Cardiac fibroblast (primary cell): ENCODE results near the gene FGF23.

ENCODE experiments used
- DNase-seq, 2 donors: peaks; one replicate each; pipeline versions ENCODE4 v3.0.0 to v3.0.0-alpha.2; 2010; ENCODE audit warnings: low read depth in 2 of 2
- H3K4me3 ChIP-seq, 2 donors: replicated peaks in 1 of 2; 1 replicate in 1 of 2; 2 replicates in 1 of 2; pipeline ENCODE4 v1.5.1; 2011; ENCODE audit warnings: low read depth in 2 of 2, low read length in 2 of 2, mild to moderate bottlenecking in 2 of 2, moderate library complexity in 1 of 2
- CTCF ChIP-seq: IDR thresholded peaks from one replicate; pipeline ENCODE4 v1.5.1; 2011; ENCODE audit warnings: low read depth, mild to moderate bottlenecking, low read length, inconsistent platforms

The FGF23 gene

DNA sequence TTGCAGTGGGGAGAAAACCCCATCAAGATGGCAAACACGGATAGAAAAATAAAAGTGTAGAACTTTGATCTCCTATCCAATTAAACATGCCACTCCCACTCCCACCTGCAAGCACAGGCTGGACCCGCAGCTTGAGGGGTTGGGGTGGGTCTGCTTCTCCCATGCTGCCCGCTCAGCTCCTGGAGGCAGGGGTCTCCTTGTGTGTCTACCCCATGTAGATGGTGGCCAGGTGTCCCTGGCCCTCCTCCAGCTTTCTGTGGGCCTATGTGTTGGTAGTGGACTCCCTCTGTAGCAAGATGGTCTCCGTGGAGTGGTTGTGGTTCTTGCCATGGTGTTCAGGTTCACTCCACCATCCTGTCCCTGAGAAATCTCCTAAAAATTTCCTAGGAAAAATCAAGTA is 23.5 kb upstream of the FGF23 start:
- no peak for TF ChIP-seq CTCF
- no peak overlapping the region for H3K4me3 ChIP-seq
- no peak for DNase-seq

DNA sequence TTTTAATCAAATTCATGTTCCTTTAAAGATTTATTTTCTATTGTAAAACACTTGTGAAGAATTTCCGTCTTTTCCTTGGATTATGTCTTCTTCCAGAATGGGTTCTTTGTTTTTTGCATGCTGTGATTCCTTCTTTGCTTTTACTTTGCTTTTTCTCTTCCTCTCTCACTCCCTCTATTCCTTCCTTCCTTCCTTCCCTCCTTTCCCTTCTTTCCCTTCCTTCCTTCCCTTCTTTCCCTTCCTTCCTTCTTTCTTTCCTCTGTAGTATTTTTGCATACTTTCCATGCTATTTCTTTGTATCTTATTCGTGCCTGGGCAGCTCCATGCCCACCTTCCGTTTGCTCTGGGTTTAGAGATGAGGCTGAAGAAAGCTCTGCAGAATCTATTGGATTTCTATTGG is 21.6 kb upstream of the FGF23 start:
- no peak for TF ChIP-seq CTCF
- DNase-seq = no peak
- no peak overlapping the region for H3K4me3 ChIP-seq

- no peak overlapping the region for H3K4me3 ChIP-seq
- no peak for TF ChIP-seq CTCF
- DNase-seq = no peak
Observed at GRCh38 chr12:4395818-4396217, 16.3 kb upstream of the FGF23 start.

DNA sequence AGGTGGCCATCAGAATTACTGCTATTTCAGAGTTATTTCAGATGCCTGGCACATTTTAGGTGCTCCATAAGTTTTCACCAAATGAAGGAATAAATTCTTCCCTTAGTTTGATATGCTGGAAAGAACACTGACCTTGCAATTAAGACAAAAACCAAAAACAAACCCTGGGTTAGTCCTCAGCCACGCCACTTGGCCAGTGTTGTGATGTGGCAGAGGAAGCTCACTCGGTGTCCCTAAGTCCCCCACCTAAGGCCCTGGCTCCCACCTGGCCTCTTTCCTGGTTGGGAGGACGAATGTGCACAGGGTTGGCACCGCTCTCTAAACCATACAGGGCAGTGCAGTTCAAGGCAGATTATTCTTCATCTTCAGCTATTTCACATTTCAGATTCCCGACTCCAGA is 13.7 kb upstream of the FGF23 start:
- no peak for TF ChIP-seq CTCF
- DNase-seq = no peak
- no peak overlapping the region for H3K4me3 ChIP-seq

- TF ChIP-seq CTCF = no peak
- no peak overlapping the region for H3K4me3 ChIP-seq
- no peak for DNase-seq
Observed at GRCh38 chr12:4392223-4392742, 12.8 kb upstream of the FGF23 start.

GRCh38 chr12:4388662-4389061 is 9.2 kb upstream of the FGF23 start:
- DNase-seq = no peak
- H3K4me3 ChIP-seq = no peak overlapping the region
- no peak for TF ChIP-seq CTCF

DNA sequence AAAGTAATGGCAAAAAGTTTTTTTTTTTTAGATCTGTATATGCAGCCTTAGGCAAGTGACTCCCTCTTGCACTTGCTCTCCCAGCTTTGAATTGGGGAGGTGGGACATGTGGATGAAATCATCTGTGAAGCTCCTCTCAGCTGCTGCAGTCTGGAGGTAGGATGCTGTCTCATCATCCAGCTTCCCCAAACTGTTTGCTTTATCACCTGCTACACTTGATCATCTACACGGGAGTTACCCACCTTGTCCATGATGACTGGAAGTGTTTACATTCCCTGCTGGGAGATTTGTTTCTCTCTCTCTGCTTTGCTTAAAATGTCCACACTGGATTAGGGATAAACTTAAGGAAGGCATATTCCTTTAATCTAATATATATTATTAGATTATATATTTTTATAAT is 8.5 kb upstream of the FGF23 start:
- no peak for DNase-seq
- H3K4me3 ChIP-seq = no peak overlapping the region
- no peak for TF ChIP-seq CTCF
